ENCODE measurements around the gene TSBP1. TPM values are rescaled to one million over a fixed set of nuclear protein-coding genes. Genes with fewer than 3 reads are reported as not detected.
"Not testable (repeated sequence)": the region's sequence is repeated elsewhere in the genome, so short reads cannot be mapped to it uniquely, and the experiment has no call there.

TSBP1 gene
- total and polyA plus RNA-seq, 8 donors, result not detected

GRCh38 chr6:32313964-32314363 is 57.7 kb downstream of the TSBP1 start:
- Histone ChIP-seq H3K36me3 (no peaks in the 10 kb centered on the region), H3K27me3 (no peaks in the 10 kb centered on the region), H3K27ac (no peak overlapping the region), H3K4me1 (no peaks in the 10 kb centered on the region), H3K9me3 (no peaks in the 10 kb centered on the region), H3K4me3 (no peak overlapping the region)
- no peak for DNase-seq
- no peak for TF ChIP-seq EP300 (IDR thresholded peaks at IDR 0.05)
- no peak for TF ChIP-seq CTCF (IDR thresholded peaks at IDR 0.05)
- TF ChIP-seq POLR2AphosphoS5 (IDR thresholded peaks at IDR 0.05), result no peak
- TF ChIP-seq POLR2A (IDR thresholded peaks at IDR 0.05), result no peak
- WGBS, 5 donors, result 92 to 100% (median 97%) methylated on average over 1 of the region's 1 CpG
- intact Hi-C loops (cut with DNase I; ENCODE audit: low total_unique reads), result no loop called here

GRCh38 chr6:32298632-32299336 is 72.9 kb downstream of the TSBP1 start:
- WGBS, 5 donors, result 21 to 40% (median 24%) methylated on average over 3 of the region's 3 CpGs
- Histone ChIP-seq H3K36me3 (no peaks in the 10 kb centered on the region), H3K27me3 (no peaks in the 10 kb centered on the region), H3K4me3 (no peak overlapping the region), H3K9me3 (no peaks in the 10 kb centered on the region), H3K27ac (no peak overlapping the region), H3K4me1 (peaks cover 0 to 4% (median 0%) of the 10 kb centered on the region in 4 donors)
- no peak for DNase-seq
- intact Hi-C loops (cut with DNase I; ENCODE audit: low total_unique reads), result no loop called here
- TF ChIP-seq POLR2A (IDR thresholded peaks at IDR 0.05), result no peak
- no peak for TF ChIP-seq EP300 (IDR thresholded peaks at IDR 0.05)
- no peak for TF ChIP-seq POLR2AphosphoS5 (IDR thresholded peaks at IDR 0.05)
- TF ChIP-seq CTCF (IDR thresholded peaks at IDR 0.05), result no peak

- H3K27me3 ChIP-seq; H3K27ac ChIP-seq; intact Hi-C loops (cut with DNase I; ENCODE audit: low total_unique reads); H3K36me3 ChIP-seq; H3K9me3 ChIP-seq; H3K4me1 ChIP-seq; H3K4me3 ChIP-seq; DNase-seq: not testable (repeated sequence)
- 86 to 97% (median 93%) methylated on average over 2 to 3 of the region's 3 CpGs for WGBS, 5 donors
Measured at GRCh38 chr6:32294980-32295379, 76.7 kb downstream of the TSBP1 start.

GRCh38 chr6:32294566-32294965 is 77.1 kb downstream of the TSBP1 start:
- 52 to 99% (median 97%) methylated on average over 2 of the region's 2 CpGs for WGBS, 5 donors
- Histone ChIP-seq H3K9me3 (no peaks in the 10 kb centered on the region), H3K4me1 (peaks cover 0 to 4% (median 0%) of the 10 kb centered on the region in 4 donors), H3K27ac (no peak overlapping the region), H3K27me3 (peaks cover 0 to 4% (median 0%) of the 10 kb centered on the region in 3 donors), H3K36me3 (no peaks in the 10 kb centered on the region), H3K4me3 (no peak overlapping the region)
- no peak for TF ChIP-seq EP300 (IDR thresholded peaks at IDR 0.05)
- no peak for TF ChIP-seq CTCF (IDR thresholded peaks at IDR 0.05)
- no peak for TF ChIP-seq POLR2AphosphoS5 (IDR thresholded peaks at IDR 0.05)
- no peak for TF ChIP-seq POLR2A (IDR thresholded peaks at IDR 0.05)
- intact Hi-C loops (cut with DNase I; ENCODE audit: low total_unique reads), result no loop called here
- DNase-seq, result no peak

GRCh38 chr6:32293695-32294094 is 78.0 kb downstream of the TSBP1 start:
- intact Hi-C loops (cut with DNase I; ENCODE audit: low total_unique reads), result no loop called here
- Histone ChIP-seq H3K27ac (no peak overlapping the region), H3K27me3 (peaks cover 0 to 4% (median 0%) of the 10 kb centered on the region in 3 donors), H3K4me3 (no peak overlapping the region), H3K4me1 (no peaks in the 10 kb centered on the region), H3K36me3 (no peaks in the 10 kb centered on the region), H3K9me3 (no peaks in the 10 kb centered on the region)
- WGBS, 5 donors, result 86 to 92% (median 88%) methylated on average over 4 of the region's 4 CpGs
- no peak for TF ChIP-seq POLR2A (IDR thresholded peaks at IDR 0.05)
- no peak for TF ChIP-seq CTCF (IDR thresholded peaks at IDR 0.05)
- TF ChIP-seq EP300 (IDR thresholded peaks at IDR 0.05), result no peak
- TF ChIP-seq POLR2AphosphoS5 (IDR thresholded peaks at IDR 0.05), result no peak
- DNase-seq, result no peak
